ENCODE results near the gene RRM1.
"Not testable (repeated sequence)": the region's sequence is repeated elsewhere in the genome, so short reads cannot be mapped to it uniquely, and the experiment has no call there.

Gene RRM1

DNA sequence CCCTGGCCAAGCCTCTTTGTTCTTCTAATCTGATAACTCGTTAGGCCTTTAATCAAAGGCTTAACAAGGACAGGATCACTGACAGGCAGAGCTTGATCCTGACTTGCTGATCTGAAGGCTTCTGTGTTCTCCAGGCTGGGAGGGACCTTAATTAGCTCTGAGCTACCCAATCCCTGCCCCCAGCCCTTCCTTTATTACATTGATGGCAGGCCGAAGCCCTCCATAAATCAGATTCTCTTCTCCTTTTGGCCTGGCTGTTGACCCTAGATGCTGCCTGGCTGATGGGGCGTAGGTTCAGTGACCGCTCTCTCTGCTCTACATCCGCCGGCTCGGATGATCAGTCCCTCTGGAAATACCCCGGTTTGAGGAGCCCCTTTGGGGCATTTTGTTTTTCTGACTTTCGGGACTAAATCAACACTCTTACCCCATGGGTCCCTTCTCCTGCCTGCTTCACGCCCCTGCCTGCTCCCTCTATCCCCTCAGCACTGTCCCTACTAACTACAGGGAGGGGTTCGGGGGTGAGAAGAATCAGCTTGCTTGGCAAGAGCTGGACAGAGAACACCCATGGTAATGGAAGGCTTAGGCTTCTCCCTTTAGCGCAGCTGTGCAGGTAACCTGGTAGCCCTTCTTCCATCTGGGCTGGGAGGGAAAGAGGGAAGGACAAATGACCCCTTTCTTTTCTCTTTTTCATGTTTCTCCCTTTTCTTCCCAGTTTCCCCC, 10.0 kb upstream of the RRM1 start:
- DNase-seq = no peak

DNA sequence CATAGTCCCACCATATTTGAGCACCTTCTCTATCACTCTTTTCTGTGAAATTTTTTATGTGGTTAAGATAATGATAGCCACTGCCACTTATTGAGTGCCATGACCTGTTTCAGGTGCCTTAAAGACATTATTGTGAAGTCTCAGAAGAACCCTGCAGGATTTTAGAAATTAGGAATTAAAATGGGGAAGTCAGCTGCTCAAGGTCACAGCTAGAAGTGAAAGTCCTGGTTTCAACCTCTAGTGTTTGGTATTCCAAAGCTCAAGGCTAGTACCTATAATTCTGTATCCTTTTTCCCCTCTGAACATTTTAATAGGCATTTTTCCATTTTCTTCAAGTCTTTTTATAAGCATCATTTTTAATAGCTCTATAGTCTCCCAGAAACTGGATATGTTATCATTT, 9.0 kb upstream of the RRM1 start:
- no peak for DNase-seq

DNA sequence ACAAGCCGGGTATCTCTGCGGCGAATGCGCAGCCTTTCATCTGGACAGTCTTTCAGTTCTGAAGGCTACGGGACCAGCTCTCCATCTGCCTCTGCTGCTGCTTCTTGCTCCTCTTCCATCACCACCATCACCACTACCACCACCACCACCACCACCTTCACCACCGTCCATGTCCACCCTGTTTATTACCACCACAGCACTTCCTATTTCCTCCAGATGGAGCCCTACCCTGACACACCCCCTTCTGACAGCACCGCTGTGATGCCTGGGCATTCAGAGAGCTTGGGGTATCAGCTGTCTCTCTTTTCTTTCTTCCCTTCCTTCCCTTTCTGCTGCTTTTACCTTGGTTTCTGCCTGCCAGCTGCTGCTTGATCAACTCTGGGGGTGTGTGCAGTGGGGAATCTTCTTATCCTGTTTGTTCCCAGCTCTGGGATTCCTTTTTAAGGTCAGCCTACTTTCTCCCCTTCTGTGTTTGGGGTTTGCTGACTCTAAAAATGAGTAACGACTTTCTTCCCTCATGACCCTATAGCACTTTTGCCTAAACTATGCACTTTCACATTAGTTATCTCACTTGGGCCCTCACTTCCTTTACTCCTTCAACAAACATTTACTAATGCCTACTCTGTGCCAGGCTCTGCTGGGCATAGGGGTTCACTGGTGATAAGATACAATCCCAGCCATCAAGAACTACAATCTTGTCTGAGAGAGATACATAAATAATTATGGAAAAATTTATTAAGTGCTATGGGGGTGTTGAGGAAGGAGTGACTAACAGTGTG, 7.8 kb upstream of the RRM1 start:
- no peak for DNase-seq

DNA sequence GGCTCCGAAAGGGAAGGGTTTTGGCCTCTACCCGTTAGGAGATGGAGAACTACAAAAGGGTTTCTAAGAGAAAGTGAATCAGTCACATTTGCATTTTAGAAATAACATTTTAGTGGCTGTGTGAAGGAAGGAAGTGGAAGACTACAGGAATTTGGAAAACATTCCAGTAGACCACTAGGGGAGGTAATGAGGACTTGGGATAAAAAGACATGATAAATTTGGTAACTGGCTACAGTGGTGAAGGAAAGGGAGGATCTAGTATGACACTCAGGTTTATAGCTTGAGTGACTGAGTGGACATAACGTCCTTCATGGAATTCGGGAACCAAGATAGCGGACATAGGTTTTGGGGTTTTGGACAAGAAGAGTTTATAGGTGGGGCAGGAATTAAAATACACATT, 7.0 kb upstream of the RRM1 start:
- DNase-seq = no peak

DNA sequence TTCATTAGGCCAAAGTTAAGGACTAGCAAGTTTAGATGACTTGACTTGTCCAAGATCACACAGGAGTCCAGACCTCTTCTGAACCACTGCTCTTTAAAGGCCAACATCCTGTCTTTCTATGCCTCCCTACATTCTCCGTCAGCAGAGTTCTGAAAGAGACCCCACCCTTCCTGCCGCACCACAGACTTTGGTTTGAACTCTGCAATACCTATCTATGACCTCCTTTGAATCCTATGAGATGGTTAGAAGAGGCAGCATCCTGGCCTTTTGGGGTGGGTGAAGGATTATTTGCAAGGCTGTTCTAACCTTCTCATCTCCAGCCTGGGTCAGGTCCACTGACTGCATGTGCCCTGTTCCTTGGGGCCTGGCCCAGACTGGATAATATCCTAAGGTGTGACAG, 4.3 kb upstream of the RRM1 start:
- DNase-seq = no peak

DNA sequence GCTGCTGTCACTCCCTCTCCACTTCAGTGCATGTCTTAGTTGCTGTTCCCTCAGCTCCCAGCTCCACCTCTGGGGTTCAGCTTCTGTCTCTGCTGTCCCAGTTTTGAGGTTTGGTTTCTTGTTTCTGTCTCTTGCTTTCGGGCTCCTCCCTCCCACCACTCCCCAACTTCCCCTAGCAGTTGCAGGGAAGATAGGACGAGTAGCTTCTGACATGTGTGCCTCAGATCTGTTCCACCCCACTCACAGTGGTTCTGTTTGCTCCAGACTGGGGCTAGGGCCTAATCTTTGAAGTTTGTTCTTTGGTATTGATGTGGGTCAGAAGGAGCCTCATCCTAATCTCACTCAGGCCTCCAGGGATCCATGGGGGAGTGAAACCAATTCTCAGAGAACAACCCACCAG, 2.6 kb upstream of the RRM1 start:
- DNase-seq = no peak

DNA sequence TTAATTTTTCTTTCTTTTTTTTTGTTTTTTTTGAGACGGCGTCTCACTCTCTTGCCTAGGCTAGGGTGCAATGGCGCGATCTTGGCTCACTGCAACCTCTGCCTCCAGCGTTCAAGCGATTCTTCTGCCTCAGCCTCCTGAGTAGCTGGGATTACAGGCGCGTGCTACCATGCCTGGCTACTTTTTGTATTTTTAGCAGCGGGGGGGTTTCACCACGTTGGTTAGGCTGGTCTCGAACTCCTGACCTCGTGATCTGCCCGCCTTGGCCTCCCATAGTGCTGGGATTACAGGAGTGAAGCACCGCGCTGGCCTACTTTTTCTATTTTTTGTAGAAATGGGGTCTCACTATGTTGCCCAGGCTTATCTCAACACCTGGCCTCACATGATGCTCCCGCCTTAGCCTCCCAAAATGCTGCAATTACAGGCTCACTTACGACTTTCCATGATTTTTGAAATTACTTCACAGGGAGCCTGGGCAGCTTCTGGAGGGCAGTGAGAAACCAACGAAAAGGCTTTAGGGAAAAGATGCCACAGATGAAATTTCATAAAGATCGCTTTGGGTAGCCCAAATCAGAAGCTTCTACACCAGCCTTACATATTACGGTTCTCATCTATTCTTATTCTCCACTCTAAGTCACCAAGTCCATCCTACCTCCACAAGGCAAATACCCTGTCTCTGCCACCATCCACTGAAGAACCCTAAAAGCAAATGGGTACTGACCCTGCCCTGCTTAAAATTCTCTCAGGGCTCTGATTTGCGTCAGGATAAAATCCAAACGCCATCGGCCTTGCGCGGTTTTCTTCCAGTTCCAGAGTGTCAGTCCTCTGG, 866 bp upstream of the RRM1 start:
- no peak for DNase-seq

DNA sequence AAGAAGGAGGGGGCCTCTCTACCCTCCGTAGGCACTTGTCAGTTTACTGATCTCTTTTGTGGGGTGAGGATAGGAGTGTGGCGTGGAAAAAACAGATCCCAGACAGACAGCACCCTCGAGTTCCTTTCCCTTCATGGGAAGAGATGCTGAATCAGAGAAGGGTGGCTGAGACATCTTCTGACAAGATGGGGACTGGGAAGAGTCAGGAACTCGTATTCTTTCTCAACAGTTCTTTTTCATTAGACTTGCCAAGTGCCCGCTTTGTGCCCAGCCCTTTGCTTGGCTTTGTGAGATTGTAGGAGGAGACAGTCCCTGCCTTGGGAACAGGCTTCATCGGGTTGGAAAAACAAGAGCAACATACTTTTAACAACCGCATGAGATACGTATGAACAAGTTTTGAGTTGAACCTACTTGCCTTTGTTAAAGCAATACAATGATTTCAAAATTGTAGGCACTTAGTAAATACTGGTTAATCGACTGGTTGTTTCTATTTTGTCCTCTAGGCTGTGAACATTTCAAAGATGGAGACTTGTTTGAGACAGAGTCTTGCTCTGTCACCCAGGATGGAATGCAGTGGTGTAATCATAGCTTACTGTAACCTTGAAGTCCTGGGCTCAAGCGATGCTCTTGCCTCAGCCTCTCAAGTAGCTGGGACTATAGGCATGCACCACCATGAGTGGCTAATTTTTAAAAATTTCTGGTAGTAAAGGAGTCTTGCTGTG, 1.1 kb downstream of the RRM1 start:
- DNase-seq = no peak

DNA sequence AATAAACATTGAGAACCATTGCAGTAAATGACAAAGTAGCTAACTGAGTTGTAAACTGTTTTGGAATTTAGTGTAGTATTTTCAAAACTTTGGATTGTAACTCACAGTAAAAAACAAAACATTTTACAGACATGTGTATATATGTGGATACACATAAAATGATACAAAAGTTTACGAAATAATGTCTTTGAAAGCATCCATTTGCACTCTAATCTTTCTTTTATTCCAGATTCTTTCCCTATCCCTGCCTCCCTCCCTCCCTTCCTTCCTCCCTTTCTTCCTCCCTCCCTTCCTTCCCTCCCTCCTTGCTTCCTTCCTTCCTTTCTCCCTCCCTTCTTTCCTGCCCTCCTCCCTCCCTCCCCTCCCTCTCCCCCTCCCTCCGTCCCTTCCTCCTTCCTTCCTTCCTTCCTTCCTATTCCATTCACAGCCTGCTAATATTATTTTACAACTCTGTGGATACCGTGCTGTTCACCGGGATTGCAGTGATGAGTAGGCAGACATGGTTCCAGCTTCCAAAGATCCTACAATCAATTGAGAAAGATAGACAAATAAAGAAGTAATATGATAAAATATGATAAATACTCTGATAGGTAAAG, 3.5 kb downstream of the RRM1 start:
- DNase-seq = no peak

DNA sequence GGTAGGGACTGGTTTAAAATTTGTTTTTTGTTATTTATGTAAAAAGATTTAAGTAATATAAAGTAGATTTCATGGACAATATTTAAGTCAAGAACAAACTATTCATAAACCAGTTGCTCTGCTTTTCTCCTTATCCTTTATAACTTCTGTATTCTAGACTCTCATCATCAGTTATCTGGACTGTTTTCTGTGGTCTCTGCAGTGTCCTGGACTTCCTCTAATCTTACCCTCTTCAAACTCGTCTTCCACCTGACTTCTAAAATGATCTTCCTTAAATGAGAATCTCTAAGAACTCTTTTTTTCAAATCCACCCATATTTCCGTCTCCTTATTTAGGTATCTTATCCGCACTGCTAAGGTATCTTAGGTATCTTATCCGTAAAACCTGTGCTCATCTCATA, 8.1 kb downstream of the RRM1 start:
- DNase-seq = no peak

DNA sequence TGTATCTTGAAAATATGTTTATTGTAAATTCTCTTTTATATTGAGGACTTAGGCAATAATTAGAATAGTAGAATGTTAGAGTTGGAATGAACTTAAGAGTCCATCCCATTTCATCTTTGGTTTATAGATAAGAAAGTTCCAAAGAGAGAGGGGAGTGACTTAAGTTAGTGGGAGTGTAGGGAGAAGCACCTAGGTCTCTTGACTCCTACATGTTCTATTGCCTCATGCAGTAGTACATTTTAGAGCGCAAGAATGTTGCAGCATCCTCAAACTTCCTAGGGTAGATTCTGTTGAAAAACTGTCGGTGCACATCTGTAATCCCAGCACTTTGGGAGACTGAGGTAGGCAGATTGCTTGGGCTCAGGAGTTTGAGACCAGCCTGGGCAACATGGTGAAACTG, 8.7 kb downstream of the RRM1 start:
- DNase-seq = no peak

DNA sequence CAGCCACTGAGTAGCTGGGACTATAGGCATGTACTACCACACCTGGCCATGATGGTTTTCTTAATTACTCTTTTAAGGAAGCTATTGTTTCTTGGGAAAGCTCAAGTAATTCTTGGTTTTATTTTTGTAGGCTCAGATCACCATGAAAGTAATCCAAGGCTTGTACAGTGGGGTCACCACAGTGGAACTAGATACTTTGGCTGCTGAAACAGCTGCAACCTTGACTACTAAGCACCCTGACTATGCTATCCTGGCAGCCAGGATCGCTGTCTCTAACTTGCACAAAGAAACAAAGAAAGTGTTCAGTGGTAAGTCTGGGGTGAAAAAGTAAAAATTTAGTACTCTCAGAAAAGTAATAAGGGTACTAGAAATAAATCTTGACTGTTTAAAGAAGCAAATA, 11.3 kb downstream of the RRM1 start:
- no peak for DNase-seq

DNA sequence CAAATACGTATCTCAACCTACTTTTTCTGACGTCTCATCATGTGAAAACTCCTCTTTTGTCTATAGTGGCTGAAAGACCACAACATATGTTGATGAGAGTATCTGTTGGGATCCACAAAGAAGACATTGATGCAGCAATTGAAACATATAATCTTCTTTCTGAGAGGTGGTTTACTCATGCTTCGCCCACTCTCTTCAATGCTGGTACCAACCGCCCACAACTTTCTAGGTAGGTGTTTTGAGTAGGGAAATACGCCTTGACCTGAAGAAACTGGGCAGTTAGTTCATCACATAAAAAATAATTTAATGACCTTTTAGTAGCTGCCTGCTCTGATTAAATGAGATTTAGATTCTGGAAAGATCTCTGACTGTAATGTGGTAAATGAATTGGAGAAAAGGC, 17.2 kb downstream of the RRM1 start:
- no peak for DNase-seq

DNA sequence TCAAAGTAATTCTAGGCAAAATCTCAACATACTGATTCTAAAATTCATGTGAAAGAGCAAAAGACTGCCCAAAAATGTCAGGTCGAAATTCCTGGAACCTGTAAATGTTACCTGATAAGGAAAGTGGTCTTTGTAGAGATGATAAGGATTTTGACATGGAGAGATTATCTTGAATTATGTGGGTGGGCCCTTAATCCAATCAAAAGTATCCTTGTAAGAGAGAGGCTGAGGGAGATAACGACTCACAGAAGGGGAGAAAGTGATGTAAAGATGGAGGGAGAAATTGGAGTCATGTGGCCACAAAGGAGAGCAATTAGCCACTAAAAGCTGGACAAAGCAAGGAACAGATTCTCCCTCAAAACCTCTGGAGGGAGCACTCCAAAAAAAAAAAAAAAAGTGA, 20.5 kb downstream of the RRM1 start:
- DNase-seq = no peak

DNA sequence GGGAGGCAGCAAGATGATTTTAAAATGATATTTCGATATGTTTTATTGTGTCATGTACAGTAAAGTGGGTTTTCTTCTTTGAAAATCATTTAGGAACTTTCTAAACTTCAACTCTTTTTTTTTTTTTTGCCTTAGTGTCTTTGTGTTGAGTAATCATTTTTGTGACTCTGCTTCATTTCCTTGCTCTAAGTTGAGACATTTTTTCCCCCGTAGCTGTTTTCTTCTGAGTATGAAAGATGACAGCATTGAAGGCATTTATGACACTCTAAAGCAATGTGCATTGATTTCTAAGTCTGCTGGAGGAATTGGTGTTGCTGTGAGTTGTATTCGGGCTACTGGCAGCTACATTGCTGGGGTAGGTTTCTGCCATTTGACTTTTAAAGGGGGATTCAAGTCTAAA, 23.5 kb downstream of the RRM1 start:
- DNase-seq = no peak

DNA sequence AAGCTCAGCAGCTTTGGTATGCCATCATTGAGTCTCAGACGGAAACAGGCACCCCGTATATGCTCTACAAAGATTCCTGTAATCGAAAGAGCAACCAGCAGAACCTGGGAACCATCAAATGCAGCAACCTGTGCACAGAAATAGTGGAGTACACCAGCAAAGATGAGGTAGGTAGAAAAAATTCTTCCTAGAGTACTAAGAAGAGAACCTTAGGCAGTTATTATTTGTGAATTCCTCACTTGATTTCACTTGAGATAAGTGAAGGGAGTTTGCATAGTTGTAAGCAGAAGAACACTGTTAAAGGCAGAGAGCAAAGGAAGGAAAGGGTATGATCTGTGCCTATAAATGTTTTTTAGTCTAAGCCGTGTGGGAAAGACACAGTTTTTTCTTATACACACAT, 28.6 kb downstream of the RRM1 start:
- no peak for DNase-seq

DNA sequence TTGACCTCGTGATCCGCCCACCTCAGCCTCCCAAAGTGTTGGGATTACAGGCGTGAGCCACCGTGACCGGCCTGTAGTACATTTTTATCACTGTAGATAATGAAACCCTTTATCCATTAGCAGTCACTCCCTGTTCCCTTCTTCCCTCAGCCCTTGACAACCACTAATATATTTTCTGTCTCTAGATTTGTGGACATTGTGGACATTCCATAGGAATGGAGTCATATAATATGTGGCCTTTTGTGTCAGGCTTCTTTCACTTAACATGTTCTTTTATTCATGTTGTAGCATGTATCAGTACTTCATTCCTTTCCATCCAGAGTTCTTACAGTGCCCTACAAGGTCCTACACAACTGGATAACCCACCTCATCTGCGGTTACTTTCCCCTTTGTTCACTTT, 30.5 kb downstream of the RRM1 start:
- no peak for DNase-seq

DNA sequence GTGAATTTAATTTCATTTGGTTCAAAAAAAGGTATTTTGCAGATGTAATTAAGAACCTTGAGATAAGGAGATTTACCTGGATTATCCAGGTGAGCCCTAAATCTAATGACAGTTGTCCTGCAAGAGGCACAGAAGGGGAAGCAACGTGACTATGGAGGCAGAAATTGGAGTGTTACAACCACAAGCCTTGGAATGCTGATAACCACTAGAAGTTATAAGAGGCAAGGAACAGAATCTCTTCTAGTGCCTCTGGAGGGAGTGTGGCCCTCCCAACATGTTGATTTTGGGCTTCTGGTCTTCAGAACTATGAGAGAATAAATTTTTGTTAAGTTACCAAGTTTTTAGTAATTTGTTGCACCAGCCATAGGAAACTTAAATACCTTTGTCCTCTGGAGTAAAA, 32.8 kb downstream of the RRM1 start:
- DNase-seq = no peak

DNA sequence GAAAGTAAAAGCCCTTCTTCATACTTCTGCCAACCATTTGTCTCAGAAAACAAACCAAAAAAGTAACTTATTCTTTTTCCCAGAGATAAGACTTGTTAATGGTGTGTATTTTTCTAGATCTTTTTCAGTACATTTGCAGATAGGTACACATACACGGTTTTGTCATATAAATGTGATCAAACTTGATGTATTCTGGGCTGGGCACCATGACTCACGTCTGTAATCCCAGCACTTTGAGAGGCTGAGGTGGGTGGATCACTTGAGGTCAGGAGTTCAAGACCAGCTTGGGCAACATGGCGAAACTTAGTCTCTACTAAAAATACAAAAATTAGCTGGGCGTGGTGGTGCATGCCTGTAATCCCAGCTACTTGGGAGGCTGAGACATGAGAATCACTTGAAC, 35.6 kb downstream of the RRM1 start:
- DNase-seq = not testable (repeated sequence)

DNA sequence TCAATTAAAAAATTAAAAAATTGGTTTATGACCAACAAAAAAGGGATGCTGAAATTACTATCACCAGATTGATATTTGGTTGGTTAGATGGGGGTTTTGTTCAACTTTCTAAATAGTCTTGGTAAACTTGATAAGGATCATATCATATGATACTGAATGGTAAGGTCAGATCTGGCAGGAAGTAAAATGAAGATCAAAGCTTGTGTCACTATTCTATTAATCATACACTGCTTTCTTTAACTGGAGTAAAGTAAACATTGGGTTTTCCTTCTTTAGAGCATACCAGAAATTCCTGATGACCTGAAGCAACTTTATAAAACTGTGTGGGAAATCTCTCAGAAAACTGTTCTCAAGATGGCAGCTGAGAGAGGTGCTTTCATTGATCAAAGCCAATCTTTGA, 40.2 kb downstream of the RRM1 start:
- DNase-seq = no peak

DNA sequence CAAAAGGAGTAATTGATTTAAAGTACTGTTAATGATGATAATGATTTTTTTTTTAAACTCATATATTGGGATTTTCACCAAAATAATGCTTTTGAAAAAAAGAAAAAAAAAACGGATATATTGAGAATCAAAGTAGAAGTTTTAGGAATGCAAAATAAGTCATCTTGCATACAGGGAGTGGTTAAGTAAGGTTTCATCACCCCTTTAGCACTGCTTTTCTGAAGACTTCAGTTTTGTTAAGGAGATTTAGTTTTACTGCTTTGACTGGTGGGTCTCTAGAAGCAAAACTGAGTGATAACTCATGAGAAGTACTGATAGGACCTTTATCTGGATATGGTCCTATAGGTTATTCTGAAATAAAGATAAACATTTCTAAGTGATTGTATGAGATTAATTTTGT, 43.9 kb downstream of the RRM1 start:
- DNase-seq = no peak

DNA sequence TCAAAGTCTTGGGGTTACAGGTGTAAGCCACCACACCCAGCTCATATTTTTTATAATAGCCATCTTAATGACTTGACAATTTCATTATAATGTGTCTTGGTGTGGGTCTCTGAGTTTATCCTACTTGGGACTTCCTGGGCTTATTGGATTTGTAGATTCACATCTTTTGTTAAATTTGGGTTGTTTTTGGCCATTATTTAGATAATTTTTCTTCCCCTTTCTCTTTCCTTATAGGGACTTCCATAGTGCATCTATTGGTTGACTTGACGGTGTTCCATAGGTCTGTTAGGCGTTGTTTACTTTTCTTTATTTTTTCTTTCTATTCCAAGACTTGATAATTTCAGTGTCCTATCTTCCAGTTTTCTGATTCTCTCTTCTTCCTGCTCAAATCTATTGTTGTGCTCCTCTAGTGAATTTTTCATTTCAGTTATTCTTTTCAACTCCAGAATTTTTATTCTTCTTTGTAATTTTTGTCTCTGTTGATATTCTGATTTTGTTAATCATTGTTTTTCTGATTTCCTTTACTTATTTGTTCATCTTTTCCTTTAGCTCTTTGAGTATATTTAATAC, 45.6 kb downstream of the RRM1 start:
- no peak for DNase-seq
